ENCODE measurements around the gene PRX. TPM values are rescaled to one million over a fixed set of nuclear protein-coding genes. Genes with fewer than 3 reads are reported as not detected.

PRX gene
- polyA plus RNA-seq (0.20 and 0.36 TPM in 2 replicates), polyA minus RNA-seq (0.23 and 0.24 TPM in 2 replicates)

DNA sequence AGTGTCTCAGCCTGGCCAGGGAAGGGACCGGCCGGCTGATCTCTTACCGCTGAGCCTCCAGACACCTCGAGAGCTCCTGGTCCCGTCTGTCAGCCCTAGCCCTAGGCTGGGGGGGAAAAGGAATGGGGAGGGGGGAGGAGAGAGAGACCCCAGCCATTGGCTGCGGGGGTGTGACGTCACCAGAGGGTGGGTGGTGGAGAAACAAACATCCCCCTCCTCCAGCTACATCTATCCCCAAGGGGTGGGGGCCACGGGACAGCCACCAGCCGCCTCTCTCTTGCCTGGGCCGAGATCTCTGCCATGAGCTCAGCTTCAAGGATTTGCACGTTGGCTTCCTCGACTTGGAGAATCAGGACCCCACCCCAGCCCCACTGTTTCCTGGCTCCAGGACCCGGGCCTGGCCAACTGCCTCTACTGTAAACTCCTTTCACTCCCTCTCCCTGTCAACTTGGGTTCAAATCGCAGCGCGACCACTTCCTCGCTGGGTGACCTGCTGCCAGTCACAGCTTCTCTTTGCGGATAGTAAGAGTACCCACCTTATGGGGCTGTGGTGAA lies at the start of gene PRX:
Gene PRX (minus strand): TSS at position 88 of the 555 bp plus-strand sequence. CDS start 5,446 bp downstream, outside the sequence.
- no peak within 1 kb of the TSS for H3K4me3 ChIP-seq (ENCODE audit: low read length)
- H2AFZ ChIP-seq (ENCODE audit: low read depth, low read length): no peak within 1 kb of the TSS
- H3F3A ChIP-seq (ENCODE audit: insufficient read depth, low read length, poor library complexity, severe bottlenecking): no peaks in the 10 kb centered on the region
- H3K9me3 ChIP-seq (ENCODE audit: low read length): no peaks in the 10 kb centered on the region
- TF ChIP-seq, protein P1, sequence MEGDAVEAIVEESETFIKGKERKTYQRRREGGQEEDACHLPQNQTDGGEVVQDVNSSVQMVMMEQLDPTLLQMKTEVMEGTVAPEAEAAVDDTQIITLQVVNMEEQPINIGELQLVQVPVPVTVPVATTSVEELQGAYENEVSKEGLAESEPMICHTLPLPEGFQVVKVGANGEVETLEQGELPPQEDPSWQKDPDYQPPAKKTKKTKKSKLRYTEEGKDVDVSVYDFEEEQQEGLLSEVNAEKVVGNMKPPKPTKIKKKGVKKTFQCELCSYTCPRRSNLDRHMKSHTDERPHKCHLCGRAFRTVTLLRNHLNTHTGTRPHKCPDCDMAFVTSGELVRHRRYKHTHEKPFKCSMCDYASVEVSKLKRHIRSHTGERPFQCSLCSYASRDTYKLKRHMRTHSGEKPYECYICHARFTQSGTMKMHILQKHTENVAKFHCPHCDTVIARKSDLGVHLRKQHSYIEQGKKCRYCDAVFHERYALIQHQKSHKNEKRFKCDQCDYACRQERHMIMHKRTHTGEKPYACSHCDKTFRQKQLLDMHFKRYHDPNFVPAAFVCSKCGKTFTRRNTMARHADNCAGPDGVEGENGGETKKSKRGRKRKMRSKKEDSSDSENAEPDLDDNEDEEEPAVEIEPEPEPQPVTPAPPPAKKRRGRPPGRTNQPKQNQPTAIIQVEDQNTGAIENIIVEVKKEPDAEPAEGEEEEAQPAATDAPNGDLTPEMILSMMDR (IDR thresholded peaks at IDR 0.05; ENCODE audit: poor library complexity, severe bottlenecking): no peak
- TF ChIP-seq RAD21 (conservative IDR thresholded peaks at IDR 0.05): no peak
- TF ChIP-seq EP300 (conservative IDR thresholded peaks at IDR 0.05; ENCODE audit: poor library complexity, severe bottlenecking): no peak
- no peak for TF ChIP-seq REST (IDR thresholded peaks at IDR 0.05; ENCODE audit: borderline replicate concordance)
- no peak for TF ChIP-seq POLR2AphosphoS5 (IDR thresholded peaks at IDR 0.05)
- no peak for TF ChIP-seq MXI1 (conservative IDR thresholded peaks at IDR 0.05; ENCODE audit: poor library complexity, severe bottlenecking)
- TF ChIP-seq EZH2 (IDR thresholded peaks at IDR 0.05; ENCODE audit: borderline replicate concordance, insufficient read depth, low read length, poor library complexity, severe bottlenecking): no peak
- no peak for TF ChIP-seq SMC3 (conservative IDR thresholded peaks at IDR 0.05; ENCODE audit: poor library complexity)
- no peak for TF ChIP-seq TAF1 (IDR thresholded peaks at IDR 0.05; ENCODE audit: low read depth)
- H3K4me2 ChIP-seq (ENCODE audit: low read length): no peak within 1 kb of the TSS
- no peak within 1 kb of the TSS for H3K9ac ChIP-seq (ENCODE audit: low read length)
- no peaks in the 10 kb centered on the region for H4K20me1 ChIP-seq (ENCODE audit: insufficient read depth)
- no peaks in the 10 kb centered on the region for H3K27me3 ChIP-seq (ENCODE audit: insufficient read depth, low read depth, low read length)
- H3K9me2 ChIP-seq (ENCODE audit: insufficient read depth, low read length): no peaks in the 10 kb centered on the region
- H3K79me2 ChIP-seq (replicated peaks; ENCODE audit: insufficient read depth, low read length): no peaks in the 10 kb centered on the region
- no peak within 1 kb of the TSS for H3K27ac ChIP-seq (ENCODE audit: low read length)
- no peaks in the 10 kb centered on the region for H3K36me3 ChIP-seq (ENCODE audit: insufficient read depth, low read length)

GRCh38 chr19:40461669-40462221 lies 48.6 kb upstream of the PRX start:
- H3K79me2 ChIP-seq (replicated peaks; ENCODE audit: insufficient read depth, low read length): no peaks in the 10 kb centered on the region
- no peak overlapping the region for H3K9ac ChIP-seq (ENCODE audit: low read length)
- no peak overlapping the region for H3K4me3 ChIP-seq (ENCODE audit: low read length)
- H3K9me3 ChIP-seq (ENCODE audit: low read length): no peaks in the 10 kb centered on the region
- no peaks in the 10 kb centered on the region for H3K9me2 ChIP-seq (ENCODE audit: insufficient read depth, low read length)
- no peaks in the 10 kb centered on the region for H3K36me3 ChIP-seq (ENCODE audit: insufficient read depth, low read length)
- no peak overlapping the region for H3K27ac ChIP-seq (ENCODE audit: low read length)
- TF ChIP-seq EP300 (conservative IDR thresholded peaks at IDR 0.05; ENCODE audit: poor library complexity, severe bottlenecking) (no peak), EZH2 (IDR thresholded peaks at IDR 0.05; ENCODE audit: borderline replicate concordance, insufficient read depth, low read length, poor library complexity, severe bottlenecking) (no peak), POLR2AphosphoS5 (IDR thresholded peaks at IDR 0.05) (no peak)
- H3F3A ChIP-seq (ENCODE audit: insufficient read depth, low read length, poor library complexity, severe bottlenecking): no peaks in the 10 kb centered on the region
- peaks cover 4% of the 10 kb centered on the region for H3K27me3 ChIP-seq (ENCODE audit: insufficient read depth, low read depth, low read length)
- H2AFZ ChIP-seq (ENCODE audit: low read depth, low read length): no peak overlapping the region
- H3K4me2 ChIP-seq (ENCODE audit: low read length): no peak overlapping the region
- H4K20me1 ChIP-seq (ENCODE audit: insufficient read depth): no peaks in the 10 kb centered on the region

Measured in neural cell (in vitro differentiated cells).